GM10847 (cell line): ENCODE results near the gene C1QTNF4.
A peak's percentile ranks its signal among the peaks of the same experiment; 100 is the strongest.

Experiments
- POLR2A ChIP-seq: IDR thresholded peaks from 2 replicates; pipeline ENCODE4 v1.6.1; 2011; ENCODE audit not compliant: insufficient read length; ENCODE audit errors: extremely low read depth

C1QTNF4 gene

GRCh38 chr11:47593934-47594855 is at the start of gene C1QTNF4:
Gene C1QTNF4 (minus strand): TSS chr11:47594411. CDS start chr11:47590810, 3,601 bp downstream.
- no peak for TF ChIP-seq POLR2A

DNA sequence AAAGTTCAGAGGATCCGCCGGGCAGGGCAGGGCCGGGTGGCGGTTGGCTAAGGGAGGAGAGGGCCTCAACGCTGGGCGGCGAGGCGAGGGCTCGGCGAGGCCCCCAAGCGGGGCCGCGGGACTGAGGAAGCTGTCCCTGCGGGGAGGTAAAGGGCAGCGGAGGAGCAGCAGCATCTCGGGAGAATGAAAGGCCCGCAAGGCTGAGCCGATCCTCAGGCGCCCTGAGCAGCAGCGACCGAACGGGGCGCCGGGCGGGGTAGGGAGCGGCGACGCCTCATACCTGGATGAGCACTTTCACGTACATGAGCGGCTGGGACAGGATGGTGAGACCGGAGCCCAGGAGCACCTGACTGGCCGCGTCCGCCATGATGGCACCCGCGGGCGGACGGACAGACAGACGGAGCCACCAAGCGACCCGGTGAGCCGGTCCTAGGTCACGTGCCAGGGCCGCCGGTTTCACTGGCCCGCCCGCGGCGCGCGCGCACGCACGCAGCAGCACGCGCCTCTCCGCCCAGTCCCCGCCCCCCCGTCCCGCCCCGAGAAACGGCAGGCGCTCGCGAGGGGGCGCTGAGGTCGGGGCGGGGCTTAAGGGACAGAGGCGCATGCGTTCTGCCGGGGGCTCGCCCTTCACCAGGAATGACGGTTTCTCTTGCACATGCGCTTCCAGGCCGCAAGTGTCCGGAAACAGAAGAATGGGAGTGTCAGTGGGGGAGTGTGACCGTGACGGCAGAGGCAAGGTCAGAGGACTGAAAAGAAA is 48.1 kb upstream of the C1QTNF4 start, which contains the start of gene MTCH2:
Gene MTCH2 (minus strand): TSS at position 461 of the 757 bp plus-strand sequence. CDS start 94 bp downstream, at position 367.
- peak; percentile 95 for TF ChIP-seq POLR2A

DNA sequence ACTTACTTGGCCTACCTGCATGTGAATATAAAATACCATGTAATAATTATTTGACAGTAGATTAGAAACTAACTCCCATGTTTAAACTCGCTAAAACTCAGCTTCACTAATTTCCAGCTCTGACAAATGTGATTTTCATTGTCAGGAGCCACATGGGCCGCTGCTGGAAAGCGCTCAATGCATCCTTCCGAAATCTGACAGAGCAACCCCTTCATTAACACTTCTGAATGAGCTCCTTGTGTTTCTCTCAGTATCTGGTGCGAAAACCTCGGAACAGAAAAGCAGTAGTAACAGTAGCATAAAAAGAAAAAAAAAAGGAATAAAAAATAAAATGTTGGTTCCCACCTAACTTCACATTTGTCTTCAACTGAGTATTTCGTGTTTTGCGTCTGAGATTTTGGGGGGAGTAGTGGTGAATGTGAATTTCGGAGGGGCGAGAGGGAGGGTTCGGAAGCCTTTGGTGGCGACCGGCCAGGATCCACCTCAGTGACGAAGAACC is 47.4 kb upstream of the C1QTNF4 start:
- no peak for TF ChIP-seq POLR2A

DNA sequence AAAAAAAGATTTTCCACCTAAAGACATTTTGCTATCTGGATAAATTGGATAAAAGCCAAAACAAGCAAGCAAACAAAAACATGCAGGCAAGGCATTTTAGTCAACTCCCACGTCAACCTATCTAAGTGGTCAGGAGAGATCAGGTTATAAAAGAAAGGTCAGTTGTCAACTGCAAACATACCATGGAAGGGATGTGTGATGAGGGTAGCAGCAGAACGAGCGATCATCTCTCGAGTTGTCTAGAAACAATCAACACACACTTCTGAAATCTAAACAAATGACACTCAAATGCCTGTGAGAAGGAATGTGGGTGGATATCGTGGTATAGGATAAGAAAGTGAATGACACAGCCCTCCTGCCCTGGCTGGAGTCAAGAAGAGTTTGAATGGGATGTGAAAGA is 37.3 kb upstream of the C1QTNF4 start:
- TF ChIP-seq POLR2A: no peak

- no peak for TF ChIP-seq POLR2A
These were observed 33.8 kb upstream of the C1QTNF4 start for GRCh38 chr11:47628026-47628425.

- TF ChIP-seq POLR2A: no peak
These were observed 32.0 kb upstream of the C1QTNF4 start for GRCh38 chr11:47626234-47626633.

DNA sequence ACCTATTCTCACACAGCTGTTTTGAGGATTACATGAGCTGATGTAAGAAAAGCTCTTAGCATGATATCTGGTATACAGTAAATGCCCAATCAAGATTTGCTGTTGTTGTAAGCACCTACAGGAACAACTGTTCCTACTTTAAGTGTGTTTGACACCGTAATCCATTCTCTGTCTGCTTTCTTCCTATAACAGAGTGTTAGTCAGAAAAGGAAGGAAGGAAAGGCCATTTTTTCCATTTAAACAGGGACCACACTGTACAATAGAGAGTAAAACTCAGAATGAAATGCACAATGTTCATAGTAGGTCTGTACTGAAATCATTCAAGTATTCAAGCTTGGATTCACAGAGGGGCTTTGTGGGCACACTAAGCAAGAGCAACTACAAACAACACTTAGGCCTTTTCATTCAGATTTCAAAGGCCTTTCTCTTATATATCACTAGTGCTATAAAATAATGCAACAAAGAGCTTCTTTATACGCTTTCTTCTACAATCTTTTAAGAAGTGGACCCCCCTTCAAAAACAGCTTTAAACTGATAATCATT is 26.7 kb upstream of the C1QTNF4 start:
- TF ChIP-seq POLR2A: no peak

- no peak for TF ChIP-seq POLR2A
These were observed 23.2 kb upstream of the C1QTNF4 start for GRCh38 chr11:47617417-47617809.

DNA sequence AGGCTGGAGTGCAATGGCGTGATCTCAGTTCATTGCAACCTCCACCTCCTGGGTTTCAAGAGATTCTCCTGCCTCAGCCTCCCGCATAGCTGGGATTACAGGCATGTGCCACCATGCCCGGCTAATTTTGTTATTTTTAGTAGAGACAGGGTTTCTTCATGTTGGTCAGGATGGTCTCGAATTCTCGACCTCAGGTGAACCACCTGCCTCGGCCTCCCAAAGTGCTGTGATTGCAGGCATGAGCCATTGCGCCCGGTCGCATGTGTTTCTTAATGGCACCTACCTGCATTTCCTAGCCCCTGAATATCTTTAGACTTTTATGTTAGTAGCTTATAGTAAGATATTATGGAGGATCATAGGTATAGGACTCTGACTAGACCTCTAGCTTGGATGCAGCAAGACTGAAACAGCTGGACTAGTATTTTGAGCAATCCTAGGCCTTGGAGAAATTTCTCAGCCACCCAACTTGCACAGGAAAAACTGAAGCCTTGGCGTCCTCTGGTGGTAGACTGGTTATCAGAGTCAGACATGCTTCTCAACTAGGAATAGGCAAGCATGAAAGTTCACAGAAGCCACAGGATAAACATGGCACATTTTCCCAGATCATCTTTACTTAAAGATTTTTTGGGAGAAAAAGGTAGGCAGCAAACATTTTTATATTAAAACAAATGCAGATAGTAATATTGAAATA is 22.7 kb upstream of the C1QTNF4 start:
- no peak for TF ChIP-seq POLR2A

DNA sequence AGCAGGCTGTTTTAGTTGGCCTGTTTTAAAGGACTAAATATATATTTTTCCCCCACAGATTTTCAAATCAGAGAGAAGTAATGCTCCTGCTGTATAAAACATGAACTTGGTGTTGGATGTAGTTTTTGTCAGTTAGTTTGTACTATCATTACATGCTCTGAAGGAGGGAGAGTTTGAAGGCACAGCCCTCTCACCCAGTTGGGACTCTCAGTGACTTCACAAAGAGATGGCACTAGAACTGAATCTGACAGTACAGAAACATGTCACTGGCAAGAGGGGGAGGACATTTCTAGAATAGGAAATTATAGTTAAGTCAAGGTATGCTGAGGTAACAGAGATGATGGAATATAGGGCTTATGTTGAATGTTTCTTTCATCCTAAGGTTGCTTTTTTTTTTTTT is 21.0 kb upstream of the C1QTNF4 start:
- no peak for TF ChIP-seq POLR2A

GRCh38 chr11:47611348-47611794 is 17.2 kb upstream of the C1QTNF4 start:
- no peak for TF ChIP-seq POLR2A

GRCh38 chr11:47609675-47610074 is 15.5 kb upstream of the C1QTNF4 start:
- TF ChIP-seq POLR2A: no peak

- TF ChIP-seq POLR2A: no peak
These were observed 13.2 kb upstream of the C1QTNF4 start for GRCh38 chr11:47607380-47607779.

- no peak for TF ChIP-seq POLR2A
These were observed 12.5 kb upstream of the C1QTNF4 start for GRCh38 chr11:47606731-47607130.

GRCh38 chr11:47605921-47606320 is 11.7 kb upstream of the C1QTNF4 start:
- no peak for TF ChIP-seq POLR2A

DNA sequence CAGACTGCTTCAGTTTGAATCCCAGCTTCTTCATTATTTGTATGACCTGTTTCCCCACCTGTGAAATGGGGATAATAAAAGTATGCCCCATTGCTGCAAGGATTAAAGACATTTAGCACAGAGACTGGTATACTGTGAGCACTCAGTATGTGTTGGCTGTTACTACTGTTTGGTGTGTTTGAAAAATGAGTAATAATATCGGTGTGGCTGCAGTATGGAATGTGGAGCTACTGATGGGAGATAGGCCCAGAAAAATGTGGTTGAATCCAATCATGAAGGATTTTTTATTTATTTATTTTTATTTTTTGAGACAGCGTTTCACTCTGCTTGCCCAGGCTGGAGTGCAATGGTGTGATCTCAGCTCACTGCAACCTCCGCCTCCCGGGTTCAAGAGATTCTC is 9.1 kb upstream of the C1QTNF4 start:
- no peak for TF ChIP-seq POLR2A
